HG03139 (cell line): ENCODE data around the gene TMC4.
A peak's percentile ranks its signal among the peaks of the same experiment; 100 is the strongest.
"Not testable (repeated sequence)": the region's sequence is repeated elsewhere in the genome, so short reads cannot be mapped to it uniquely, and the experiment has no call there.

Source experiments
- ATAC-seq: cut with Tn5 transposase; IDR thresholded peaks from one replicate; pipeline ENCODE4 v1.9.1; 2021; ENCODE audit not compliant: unreplicated experiment

The TMC4 gene

DNA sequence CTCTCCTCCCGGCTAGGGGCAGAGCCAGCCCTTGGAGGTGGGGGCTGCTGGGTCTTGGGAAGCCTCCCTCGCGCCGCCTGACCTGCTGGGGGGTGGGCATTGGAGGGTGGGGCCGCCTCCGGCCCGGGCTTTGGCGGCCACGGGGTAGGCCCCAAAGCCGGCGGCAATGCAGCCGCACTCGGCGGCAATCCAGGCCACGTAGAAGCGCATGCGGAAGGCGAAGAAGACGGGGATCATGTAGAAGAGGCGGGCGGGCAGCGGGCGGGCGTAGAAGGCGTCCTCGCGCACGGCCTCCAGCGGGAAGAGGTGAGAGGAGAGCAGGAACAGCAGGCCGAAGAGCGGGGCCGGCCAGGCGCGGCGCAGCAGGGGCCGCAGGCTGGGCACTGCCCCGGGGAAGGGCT is 7.7 kb upstream of the TMC4 start:
- ATAC-seq = no peak

DNA sequence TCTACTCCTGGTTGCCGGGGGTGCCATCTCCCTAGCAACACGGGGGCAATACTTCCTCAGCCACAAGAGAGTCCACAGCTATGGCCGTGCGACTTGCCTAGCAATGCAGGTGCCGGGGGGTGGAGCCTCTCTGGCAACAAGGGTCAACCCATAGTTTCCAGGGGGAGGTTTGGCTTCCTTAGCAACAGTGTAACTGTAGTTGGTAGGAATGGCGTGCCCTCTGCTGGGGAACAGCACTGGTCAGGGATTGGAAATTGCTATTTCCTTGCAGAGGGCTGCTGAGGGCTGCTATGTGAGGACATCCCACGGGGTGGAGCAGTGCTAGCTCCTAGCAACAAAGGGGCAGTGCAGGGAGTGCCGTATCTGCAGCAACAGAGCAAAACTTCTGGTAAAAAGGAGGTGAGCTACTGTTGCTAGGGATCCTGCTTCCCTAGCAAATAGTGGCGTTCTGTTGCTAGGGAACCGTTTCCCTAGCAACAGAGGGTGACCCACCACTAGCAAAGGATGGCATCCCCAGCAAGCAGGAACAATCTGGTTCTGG is 7.0 kb upstream of the TMC4 start:
- no peak for ATAC-seq

DNA sequence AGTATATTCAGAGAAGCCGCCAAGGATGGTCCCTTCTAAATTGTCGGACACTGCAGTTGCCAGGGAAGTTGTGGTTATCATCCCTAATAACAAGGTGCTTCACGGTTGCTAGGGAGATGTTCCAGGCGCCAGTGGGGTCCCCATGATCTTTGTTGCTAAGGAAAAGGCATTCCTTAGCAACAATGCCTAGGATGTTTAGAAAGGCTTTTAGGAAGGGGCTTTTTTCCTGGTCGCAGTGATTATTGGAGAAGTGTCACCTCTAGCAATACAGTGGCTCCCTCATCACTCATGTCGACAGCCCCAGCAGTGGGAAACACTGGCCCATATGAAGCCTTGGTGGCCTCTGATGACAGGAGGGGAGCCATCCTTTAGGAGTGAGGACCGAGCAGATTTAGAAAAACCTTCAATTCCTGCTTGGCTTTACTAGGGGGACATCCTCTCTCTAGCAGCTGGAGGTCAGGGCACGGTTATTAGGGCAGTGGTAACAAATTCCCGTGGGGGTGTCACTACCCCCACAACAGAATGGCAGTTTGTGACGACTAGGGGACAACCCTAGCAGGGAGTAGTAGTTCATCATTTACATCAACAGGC is 6.4 kb upstream of the TMC4 start:
- no peak for ATAC-seq

DNA sequence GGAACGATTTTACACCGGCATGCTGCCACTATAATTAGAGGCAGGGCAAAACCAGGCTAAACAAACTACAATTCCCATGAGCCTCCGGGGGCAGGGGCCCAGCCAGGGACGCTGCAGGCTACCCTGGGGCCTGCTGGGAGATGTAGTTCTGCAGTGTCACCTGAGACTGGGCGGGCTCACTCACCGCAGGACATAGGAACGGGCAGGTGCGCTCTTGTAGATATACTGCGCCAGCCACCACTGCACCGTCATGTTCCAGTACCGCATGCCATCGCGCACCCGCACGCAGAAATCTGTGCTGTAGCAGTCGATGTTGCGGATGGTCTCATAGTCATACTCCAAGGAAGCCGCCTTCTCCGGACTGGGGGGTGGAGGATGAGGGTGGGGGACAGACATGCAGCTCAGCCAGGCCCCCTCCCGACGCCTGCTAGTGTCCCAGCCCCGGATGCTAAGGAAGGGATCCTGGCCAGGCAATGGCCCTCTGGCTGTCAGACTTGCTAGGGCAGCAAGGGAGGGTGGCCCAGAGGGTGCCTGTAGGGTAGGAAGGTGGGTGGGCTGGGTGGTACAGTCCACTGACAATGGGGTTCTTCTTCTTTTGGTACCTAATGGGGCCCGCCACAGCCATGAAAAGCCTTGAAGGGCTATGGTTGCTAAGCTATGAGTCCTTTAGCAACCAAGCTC is 5.8 kb upstream of the TMC4 start:
- ATAC-seq = no peak

DNA sequence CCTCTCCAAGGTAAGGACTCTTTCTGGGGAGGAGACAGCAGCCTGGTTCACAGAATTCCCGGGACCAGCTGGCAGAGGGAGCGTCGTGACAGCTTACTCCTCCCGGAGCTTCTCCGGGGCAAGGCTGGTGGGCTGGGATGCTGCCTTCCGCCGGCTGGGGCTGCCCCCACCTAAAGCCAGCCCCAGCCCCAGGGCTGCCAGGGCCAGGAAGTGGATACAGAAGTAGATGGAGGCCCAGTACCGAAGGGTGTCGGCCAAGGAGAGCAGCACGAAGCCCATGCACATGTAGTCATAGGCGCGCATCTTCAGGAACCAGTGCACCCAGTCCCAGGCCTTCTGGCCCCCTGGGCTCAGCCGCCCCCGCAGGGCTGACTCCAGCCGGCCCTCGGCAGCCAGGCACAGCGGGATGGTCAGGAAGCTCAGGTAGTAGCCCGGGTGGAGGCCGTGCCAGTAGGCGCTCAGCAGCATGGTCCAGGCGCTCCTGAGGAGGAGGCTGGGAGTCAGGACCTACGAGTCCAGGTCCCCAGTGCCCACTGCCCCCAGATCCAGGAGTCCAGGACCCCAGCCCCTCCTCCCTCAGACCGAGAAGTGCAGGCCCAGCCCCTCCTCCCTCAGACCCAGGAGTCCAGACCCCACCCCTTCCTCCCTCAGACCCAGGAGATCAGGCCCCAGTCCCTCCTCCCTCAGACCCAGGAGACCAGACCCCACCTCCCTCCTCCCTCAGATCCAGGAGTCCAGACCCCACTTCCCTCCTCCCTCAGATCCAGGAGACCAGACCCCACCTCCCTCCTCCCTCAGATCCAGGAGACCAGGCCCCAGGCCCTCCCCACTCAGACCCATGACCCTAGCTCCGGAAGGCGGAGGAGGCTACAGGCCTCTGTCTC is 1.2 kb upstream of the TMC4 start:
- no peak for ATAC-seq

DNA sequence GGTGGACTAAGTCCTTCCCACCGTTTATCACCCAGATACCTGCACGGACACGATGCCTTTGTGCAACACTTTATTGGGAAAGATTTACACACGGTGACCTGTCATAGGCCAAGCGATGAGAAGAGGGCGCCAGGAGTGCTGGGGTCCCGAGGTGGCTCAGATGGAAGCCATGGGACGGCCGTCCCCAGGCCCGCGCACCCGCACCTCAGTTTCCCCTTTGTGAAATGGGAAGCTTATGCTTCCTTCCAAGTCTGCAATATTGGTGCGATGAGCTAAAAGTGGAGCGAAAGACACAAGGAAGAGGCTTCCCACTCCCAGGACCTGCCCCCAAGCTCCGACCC is 369 bp upstream of the TMC4 start:
- ATAC-seq = no peak

DNA sequence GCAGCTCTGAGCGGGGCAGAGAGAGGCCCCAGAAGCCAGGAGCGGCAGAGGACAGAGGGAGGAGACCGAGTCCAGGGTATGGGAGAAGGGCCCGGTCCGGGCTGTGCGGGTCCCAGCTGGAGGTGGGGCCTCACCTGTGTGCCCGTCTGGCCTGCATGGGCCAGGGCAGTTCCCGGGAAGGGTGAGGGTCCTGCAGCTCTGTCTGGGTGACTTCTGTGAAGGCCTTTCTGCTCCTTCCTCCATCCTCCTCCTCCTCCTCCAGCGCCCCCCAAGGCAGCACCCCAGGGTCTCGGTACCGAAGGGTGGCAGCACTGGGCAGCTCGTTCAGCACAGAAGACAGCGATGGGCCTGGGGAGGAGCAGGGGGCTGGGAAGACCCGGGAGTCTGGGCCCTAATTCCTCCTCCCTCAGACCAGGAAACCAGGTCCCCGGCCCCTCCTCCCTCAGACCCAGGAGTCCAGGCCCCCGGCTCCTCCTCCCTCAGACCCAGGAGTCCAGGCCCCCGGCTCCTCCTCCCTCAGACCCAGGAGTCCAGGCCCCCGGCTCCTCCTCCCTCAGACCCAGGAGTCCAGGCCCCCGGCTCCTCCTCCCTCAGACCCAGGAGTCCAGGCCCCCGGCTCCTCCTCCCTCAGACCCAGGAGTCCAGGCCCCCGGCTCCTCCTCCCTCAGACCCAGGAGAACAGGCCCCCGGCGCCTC is 1.1 kb downstream of the TMC4 start:
- ATAC-seq = not testable (repeated sequence)

DNA sequence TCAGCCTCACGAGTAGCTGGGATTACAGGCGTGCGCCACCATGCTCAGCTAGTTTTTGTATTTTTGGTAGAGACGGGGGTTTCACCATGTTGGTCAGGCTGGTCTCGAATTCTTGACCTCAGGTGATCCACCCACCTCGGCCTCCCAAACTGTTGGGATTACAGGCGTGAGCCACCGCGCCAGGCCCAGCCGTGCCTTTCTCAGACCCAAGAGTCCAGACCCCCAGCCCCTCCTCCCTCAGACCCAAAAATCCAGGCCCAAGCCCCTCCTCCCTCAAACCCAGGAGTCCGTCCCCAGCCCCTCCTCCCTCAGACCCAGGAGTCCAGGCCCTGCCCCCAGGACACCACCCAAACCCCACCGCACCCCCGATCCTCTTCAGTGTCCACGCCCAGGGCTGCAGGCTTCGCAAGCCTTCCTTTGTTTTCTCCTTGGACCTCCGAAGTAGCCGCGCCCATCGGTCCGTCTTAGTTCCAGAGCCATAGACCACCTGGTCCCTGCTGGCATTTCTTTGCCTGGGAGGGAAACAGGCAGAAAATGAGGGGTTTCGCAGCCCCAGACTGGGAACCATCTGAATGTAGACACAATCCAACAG is 3.7 kb downstream of the TMC4 start:
- no peak for ATAC-seq

DNA sequence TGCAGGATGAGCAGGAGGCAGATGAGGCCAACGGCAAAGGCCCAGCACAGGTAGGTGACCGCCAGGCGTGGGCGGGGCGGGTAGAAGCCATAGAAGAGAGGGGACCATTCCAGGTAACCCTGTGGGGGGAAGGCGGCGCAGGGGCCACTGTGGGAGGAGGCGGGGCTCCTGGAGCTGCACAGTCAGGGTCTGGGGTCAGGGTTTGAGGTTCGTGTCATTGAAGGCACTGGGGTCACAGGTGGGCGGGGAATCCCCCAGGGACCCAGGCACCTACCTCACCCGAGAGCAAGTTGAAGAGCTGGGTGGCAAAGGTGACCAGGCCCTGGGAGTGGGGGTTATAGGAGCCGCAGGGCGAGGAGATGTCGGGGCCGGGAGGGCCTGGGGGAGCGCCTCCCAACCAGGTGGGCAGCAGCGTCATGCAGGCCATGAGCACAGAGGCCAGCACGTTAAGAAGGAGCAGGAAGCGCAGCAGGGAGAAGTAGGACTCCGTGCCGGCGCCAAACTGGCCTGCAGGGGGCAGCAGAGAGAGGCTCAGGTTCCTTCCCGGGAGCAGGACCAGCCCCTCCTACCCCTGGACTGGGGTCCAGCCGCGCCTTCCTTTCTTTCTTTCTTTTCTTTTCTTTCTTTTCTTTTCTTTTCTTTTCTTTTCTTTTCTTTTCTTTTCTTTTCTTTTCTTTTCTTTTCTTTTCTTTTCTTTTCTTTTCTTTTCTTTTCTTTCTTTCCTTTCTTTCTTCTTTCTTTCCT is 4.6 kb downstream of the TMC4 start:
- ATAC-seq = peak; percentile 49

DNA sequence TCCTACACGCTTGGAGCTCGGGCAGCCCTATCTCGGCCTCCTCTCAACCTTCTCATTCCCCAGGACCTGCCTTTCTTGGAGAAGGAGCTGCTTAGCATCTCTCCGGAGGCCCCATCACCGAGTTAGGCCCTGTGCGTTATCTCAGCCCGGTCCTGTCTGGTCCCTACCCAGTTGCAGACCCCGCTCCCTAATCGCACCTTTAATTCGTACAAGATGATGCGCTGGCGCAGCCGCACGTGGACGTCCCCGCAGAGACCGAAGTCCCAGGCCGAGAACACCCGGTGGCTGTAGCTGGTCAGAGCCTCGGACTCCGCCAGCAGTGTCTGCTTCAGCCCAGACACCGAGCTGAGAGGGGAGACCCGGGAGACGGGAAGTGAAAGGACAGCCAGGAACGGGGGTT is 7.7 kb downstream of the TMC4 start:
- no peak for ATAC-seq

DNA sequence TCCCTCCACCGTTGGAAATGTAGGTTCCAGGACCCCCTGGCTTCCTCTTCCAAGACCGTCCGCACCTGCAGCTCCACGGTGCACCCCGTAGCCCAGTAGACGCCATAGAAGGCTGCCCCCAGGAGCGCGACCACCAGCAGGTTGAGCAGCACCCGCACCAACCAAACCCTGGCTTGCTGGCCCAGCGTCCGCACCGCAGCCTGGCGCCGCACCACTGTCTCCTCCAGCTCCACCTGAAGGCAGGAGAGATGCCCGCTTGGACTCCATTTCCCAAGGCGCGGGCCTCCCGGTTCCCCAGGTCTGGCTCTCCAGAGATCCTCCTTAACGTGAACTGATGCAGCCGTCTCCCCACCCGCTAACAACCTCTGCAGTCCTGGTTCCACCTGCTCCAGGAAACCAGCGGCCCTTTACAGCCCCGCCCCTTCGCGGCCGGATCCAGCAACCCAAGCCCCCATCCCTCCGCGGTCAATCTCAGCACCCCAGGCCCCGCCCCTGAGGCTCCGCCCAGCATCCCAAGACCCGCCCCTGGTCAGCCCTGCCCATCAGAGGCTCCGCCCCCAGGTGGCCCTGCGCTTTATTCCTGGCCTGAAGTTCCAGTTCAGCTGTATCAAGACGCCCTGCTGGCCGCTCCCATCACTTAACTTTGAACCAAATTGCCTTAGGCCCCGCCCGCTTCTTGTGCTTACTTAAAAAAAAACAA is 8.4 kb downstream of the TMC4 start:
- no peak for ATAC-seq

DNA sequence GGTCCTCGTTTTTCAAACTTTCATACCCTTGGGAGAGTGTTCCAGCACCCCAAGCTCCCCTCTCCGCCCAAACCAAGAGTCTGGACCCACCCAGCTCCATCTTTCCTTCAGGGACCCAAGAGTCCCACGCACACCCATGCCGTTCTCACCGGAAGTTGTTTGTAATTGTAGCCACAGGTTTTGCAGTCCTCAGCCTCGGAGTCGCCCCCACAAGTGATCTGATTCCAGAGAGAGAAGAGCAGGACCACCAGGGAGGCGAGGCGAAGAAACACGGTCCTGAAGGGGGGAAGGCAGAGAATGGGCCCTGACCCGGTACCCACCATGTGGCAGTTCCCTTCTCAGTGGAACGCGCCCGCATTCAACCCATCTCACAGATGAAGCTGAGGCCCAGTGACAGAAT is 10.1 kb downstream of the TMC4 start:
- ATAC-seq = no peak

DNA sequence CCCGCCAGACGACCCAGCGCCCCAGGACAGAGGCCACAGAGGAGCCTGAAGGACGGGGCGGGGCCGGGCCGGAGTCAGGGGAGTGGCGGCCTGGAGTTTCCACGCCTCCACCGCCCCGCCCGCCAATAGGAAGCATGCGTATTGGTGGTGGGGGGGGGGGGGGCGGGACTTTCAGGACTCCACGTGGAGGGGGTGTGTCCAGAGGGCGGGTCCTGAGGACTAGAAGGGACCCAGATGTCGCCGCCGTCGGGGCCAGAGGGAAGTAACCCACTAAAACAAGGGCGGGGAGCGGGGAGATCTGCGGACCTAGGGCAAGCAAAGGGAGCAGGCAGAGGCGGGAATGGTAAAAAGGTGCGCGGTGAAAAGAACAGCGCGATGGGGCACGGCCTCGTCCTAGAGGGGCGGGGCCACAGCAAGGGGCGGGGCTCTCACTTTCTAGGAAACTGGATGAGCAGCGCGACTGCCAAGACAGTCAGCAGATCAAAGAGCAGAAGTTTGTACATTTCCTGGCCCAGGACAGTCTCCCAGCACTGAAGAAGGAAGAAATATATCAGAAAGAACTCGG is 10.6 kb downstream of the TMC4 start:
- no peak for ATAC-seq

DNA sequence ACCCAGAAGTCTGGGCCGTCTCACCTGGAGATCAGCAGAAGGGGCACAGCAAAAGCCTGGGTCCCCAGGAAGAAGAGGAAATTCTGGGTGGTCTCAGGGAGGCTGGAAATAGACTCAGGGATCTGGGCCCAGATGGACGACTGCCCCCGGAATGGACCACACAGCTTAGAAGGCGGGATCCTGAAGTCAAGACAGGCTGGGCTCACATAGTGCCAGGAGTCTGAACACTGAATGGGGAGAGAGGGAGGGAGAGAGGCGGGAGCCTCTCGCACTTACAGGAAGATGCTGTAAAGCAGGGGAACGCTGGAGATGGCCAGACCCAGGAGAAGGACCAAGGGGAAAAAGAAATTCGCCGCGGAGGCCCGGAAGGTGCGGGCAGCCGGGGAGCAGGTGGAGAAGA is 12.1 kb downstream of the TMC4 start:
- ATAC-seq = no peak

DNA sequence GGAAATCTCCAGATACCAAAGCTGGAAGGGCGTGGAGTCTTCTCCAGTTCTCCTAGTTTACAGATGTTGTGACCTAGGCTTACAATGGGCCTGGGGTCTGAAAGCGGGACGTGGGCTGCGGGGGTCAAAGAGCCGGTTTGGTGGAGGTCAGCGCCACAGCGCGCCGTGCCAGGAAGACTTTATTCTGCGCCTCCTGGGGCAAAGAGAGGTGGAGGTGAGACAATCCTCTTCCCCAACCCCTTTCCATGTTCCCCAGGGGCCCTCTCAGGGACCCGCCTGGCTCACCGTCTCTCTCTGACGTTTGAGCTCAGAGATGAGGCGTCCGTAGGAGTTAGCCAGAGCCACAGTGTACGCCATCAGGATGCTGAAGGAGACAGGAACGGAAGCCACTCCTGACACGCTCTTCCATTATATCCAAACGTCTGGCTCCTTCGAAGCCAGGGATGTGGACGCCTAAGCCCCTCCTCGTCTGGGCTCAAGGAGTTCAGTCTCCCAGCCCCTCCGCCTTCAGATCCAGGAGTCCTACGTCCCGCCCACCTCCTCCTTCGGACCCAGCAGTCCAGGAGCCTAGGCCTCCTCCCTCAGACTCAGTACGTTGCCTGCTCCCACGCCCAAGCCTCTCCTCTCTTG is 12.7 kb downstream of the TMC4 start:
- no peak for ATAC-seq

DNA sequence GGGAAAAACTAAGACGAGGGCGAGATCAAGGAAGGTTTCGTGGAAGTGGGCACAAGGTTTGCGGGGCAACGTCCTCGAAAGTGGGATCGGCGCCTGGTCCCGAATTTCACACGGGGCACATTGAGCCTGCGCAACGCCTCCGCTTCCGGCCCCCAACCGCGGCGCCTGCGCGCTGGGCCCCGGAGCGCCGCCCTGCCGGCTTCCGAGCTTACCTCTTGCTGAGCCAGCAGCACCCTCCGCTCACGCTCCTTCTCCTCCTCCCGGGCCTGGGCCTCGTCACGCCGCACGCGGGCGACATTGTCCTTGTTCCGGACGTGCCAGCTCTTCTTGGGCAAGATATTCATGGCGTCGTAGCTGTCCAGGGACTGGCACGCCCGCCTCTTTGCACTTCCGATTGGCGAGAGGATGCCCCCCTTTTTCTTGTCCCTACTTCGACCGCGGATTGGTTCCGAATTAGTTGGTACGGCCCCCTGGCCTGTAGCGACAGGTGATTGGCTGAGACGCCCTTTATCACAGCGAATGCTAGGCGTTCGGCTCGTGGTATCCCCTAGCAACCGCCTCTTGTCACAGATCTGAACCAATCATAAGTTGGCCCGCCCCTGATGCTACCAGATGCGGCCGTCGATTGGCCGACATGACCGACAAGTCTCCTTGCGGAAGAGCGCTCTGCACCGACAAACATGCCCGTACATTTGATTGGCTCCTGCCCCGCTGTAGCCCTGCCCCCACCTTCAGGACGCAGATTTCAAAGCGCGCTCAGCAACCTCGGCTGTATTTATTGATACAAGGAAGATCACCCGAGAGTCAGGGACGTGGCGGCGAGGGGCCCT is 13.4 kb downstream of the TMC4 start, which contains the start of gene LENG1:
Gene LENG1 (minus strand): TSS at position 370 of the 830 bp plus-strand sequence. CDS start 26 bp downstream, at position 344.
- peak; percentile 91 for ATAC-seq

DNA sequence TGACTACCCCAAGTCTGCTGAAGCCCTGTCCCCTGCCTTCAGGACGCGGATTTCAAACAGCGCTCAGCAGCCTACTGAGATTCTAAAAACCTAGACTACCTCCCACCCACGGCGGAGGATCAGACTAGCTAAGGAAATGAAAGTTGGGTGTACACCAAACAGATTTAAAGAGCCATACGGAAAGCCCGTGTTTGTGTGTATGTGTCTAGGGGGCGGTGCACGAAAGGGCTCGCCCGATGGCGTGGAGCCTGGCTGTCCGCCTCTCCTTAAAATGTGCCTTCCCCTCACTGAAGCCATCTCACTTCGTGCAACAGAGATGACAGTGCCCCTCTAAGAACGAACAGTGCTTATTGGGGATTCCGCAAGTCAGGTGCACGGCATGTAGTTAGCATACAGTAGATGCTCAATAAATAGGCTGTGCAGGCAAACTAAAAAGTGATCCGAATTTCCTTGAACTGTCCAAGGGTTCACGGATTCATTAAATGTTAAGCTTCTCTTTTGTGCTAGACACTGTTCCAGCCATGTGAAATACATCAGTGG is 14.1 kb downstream of the TMC4 start:
- no peak for ATAC-seq

DNA sequence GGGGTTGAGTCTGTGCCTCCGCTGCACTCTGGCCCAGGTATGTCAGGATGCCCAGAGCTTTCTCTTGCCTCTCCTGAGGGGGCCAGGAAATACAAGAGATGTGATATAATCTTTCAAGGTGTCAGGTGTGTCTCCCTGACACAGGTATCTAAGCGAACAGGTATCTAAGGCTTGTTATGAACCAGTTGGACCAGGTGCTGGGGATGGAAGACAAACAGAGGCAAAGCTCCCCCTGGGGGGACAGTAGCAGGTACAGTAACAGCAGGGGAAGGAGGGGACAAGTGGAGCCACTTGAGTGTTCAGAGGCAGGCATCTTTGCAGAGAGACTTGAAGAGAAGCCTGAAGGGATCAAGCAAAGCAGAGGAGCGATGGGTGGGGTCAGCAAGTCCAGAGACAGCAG is 16.0 kb downstream of the TMC4 start:
- ATAC-seq = no peak
